Limb (tissue), 2 donors: ENCODE results near the gene UBE2S.
"Not testable (repeated sequence)": the region's sequence is repeated elsewhere in the genome, so short reads cannot be mapped to it uniquely, and the experiment has no call there.

ENCODE experiments used
- DNase-seq, 2 donors: peaks; one replicate each; pipeline ENCODE4 v3.0.0-alpha.2; 2016; ENCODE audit errors: extremely low spot score in 2 of 2

UBE2S gene

DNA sequence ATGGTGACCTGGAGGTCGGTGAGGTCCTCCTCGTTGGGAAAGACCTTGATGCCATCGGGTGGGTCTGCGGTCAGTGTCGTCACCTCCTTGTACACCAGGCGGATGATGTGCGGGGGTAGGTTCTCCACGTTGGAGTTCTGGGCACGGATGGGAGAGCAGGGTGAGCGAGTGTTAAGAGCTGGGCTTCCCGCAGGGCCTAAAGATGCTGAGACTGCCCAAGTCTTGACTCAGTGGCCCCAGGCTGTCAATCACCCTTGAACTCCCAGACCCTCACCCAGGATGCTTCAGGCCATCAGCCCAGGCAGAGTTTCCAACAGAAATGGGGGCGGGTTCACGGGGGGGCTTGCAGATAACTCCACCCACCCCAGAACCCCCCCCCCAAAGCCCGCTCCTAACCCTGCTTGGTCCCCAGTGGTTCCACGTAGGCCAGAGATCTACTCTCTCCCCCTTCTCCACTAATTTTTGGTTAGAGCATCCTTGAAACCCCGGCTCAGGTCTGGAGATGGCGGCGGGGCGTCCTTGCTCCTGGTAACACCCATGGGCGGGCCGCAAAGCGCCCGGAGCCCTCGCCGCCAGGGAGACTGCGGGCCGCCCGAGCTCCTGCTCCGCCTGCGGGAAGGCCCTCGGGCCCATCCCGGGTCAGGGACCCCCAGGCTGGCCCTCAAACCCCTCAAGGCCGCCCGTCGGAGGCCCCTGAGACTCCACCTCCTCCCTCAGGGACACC, 600 bp downstream of the UBE2S start:
- DNase-seq = no peak

DNA sequence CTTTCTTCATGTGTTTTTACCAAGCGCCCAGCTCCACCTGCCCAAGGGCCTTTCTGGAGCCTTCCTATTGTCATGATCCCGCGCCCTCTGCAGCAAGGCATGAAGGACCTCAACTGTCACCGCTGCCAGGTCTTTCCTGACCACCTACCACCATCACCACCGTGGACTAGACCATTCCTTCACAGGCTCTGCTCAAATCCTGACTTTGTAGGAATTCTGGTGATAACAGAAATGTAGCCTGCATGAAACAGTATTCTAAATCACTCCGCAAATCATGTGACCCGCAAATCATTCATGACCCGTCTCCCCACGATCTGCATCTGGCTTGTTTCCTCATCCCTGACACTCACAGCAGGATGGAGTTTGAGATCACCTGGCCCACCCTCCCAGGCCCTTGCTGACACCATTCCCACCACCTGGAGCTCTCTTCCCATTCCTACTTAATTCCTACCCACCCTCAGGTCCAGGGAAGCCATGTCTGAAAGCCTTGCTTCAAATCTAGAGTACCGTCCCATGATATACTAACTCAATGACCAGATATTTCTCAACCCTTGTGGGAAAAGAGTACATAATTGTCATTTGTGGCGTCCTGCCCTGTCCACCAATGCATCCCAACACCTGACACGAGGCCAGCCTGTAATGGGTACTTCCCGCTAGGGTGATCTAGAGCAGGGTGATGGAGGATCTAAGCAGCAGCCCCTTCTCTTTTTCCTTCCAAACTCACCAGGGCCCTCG, 1.3 kb downstream of the UBE2S start:
- no peak for DNase-seq

DNA sequence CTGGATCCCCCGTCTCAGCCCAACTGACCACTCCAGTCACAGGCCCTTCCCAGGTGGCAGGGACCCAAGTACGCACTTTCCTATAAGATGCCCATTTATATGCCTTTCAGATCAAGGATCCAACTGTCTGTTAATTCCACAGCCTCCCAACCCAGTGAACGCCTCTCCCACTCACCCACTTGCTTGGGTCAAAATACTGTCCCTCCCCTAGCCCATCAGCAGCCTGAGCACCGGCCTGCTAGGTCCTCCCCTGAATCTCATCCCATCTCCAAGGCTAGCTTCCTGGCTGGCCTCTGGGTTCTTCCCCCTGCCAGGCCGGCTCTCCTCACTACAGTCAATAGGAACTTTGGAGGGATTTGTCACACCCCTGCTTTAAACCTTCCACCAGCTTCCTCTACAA, 1.9 kb downstream of the UBE2S start:
- DNase-seq = no peak

DNA sequence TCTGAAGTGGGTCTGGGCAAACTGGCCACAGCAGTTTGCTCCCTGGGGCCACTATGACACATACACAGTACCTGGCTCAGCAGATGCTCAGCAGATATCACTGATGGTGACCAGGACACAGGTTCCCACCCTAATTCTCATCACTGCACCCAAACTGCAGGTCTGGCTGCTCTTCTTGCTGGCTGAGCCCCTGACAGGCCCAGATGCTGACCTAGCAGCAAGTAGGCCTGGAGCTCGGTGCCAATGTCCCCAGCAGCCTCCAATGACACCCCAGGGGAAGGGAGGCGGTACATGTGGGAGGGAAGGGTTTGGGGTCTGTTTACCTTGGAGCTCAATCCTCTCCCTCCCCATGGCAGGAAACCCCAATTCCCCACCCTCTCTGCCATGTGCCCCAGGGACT, 5.1 kb downstream of the UBE2S start:
- DNase-seq = no peak

DNA sequence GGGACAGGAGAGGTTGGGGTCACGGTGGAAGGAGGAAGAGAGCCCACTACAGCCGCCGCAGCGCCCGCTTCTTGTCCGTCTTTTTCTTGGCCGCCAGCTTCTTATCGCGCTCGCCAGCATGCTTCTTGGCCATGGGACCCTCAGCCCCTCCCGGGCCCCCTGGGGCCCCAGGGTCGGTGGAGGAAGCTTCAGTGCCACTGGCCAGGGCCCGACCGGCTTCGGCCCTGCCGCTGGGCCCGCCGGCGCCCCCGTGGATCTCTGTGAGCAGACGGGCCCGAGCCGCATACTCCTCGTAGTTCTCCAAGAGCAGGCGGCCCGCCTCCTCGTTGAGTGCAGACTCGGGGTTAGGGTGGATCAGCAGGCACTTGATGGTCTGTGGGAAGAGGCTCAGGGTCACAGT, 6.2 kb downstream of the UBE2S start:
- not testable (repeated sequence) for DNase-seq

DNA sequence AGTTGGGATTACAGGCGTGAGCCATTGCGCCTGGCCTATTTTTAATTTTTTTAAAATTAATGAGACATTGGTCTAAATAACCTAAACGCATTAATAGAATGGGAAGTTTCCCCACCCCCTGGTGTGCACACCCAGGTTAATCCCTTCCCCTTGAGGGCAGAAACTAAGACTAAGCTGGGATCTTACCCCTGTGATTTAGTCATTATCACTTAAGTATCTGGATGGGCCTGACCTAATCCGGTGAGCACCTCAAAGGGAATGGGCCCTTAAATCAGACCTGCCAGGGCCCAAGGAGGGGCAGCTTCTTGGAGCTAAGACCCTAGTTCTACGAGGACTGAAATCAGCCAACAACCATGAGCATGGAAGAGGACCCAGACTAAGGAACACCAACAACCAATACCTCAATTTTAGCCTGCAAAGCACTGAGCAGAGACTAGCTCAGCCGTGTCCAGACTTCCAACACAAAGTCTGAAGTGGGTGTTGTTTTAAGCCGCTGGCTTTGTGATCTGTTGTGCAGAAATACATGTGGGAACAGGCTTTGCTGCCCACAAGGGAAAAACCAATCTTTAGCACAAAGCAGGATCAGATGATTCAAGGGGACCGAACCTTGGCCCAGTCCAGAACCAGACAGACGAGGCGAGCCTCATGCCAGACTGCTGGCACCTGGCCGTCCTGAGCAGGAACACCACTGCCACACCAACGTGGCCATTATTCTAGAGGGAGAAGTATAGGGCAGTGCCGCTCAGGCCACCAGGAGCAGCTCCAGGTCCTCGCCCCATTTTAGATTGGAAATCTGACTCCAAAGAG, 7.1 kb downstream of the UBE2S start:
- DNase-seq = no peak

DNA sequence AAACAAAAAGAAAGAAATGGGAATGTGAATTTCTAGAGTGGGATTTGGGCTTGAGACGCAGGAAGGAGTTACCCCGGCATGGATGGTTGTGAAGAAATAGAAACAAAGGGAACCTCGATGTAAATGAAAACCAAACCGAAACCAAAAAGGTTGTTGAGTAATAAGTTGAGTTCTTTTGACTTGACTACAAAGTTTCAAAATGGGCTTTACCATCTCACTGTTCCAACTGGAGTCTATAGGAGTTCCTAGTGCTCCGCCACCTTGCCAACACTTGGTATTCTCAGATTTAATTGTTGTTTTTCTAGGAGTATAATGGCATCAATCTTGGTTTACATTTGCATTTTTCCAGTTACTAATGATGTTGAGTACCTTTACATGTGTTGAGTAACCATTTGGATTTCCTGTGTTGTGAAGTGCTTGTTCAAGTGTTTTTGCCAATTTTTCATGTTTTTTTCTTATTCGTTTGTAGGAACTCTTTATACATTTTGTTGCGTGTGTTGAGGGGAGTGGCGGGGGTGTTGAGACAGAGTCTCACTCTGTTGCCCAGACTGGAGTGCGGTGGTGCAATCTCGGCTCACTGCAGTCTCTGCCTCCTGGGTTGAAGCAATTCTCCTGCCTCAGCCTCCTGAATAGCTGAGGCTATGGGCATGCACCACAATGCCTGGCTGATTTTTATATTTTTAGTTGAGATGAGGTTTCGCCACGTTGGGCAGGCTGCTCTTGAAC, 9.2 kb downstream of the UBE2S start:
- no peak for DNase-seq

DNA sequence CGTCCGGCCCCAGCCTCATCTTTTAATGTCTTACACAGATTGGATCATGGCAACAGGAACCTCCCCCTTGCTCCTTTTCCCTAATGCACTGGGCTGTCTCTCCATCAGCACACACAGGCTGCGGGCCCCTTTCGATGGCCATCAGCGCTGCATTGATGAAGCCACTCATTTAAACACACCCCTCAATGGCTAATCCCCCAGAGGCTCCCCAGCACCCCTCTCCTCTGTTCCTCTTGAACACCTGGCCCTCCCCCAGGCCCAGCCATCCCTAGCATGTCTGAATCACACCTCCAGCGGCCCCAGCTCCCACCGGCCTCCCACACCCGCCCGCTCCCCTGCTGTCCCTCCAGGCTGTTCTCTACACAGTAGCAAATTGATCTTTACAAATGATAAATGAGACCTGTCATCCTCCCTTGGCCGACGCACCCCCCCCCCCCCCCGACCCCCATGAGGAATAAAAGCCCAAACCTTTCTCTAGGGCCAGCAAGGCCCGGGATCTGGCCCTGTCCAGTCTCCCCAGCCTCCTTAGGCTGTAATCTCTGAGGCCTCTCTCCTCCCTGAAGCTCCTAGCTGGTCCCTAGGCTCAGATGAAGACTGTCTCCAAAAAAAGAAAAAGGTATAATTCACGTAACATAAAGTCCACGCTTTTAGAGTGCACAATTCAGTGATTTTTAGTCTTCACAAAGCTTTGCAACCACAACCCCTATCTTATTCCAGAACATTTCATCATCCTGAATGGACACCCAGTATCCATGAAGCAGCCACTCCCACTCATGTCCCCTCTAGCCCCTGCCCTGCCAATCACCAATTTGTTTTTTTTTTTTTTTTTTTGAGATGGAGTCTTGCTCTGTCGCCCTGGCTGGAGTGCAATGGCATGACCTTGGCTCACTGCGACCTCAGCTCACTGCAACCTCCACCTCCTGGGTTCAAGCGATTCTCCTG, 14.5 kb downstream of the UBE2S start:
- no peak for DNase-seq

DNA sequence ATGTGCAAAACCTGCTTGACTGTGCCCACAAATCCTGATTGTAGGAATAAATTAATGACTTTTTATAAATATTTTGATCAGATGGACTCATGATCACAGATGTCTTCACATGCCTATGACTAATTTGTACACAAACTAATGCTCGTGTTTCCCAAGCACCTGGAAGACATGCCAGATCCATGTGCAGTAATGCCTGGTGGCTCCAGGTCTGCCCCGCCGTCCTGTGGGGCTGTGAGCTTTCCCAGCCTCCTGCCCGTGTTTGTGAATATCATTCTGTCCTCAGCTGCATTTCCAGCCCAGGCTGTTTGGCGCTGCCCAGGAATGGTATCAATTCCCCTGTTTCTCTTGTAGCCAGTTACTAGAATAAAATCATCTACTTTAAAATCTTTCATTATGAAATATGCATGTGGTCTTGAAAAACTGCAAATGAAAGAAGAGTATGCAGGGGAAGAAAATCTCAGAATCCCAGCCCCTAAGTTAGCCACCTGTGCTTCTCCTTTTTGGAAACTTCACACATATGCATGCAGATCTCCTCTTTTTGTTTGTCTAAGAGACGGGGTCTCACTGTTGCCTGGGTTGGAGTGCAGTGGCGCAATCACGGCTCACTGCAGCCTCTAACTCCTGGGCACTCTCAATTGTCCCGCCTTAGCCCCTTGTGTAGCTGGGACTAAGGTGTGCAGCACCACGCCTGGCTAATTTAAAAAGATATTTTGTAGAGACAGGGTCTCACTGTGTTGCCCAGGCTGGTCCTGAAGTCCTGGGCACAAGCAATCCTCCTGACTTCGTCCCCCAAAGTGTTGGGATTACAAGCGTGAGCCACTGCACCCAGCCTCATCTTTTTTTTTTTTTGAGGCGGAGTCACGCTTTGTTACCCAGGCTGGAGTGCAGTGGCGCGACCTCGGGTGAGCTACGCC, 15.6 kb downstream of the UBE2S start:
- no peak for DNase-seq

DNA sequence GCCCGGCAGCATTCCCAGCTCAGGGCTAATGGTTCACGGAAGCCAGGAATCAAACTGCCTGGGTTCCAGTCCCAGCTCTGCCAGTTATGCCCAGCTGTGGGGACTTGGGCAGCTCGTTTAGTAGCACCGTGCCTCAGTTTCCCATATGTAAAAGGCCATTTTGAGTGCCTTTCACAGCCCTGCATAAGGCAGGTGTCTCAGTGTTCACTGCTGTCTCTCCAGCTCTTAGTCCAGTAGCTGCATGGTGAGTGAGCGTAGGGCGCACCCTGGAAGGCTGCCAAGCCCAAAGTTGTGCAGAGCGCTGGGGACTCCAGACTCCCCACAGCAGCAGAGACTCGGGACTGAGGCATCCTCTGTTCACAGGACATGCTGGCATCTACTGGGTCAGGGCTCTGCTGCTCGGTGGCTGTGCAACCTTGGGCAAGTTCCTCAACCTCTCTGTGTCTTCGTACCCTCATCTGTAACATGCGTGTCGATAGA, 16.4 kb downstream of the UBE2S start:
- DNase-seq = no peak

DNA sequence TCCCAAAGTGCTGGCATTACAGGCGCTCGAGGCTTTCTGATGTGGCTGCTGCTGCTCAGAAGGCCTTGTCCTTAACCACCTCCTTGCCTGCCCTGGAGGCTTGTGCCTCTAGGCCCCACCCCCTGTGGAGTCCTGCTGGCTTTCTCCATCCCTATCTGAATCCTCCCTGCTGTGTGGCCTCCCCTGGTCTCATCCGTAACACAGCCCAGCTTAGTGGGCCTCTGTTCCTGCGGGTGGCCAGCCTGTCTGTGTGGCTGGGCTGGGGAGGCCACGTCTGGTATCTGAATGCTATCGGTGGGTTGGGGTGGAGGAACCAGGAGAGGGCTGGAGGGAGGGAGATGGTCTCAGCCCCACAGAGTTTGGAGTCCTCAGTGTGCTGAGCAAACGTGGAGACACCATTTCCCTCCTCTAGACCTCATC, 17.1 kb downstream of the UBE2S start:
- no peak for DNase-seq

DNA sequence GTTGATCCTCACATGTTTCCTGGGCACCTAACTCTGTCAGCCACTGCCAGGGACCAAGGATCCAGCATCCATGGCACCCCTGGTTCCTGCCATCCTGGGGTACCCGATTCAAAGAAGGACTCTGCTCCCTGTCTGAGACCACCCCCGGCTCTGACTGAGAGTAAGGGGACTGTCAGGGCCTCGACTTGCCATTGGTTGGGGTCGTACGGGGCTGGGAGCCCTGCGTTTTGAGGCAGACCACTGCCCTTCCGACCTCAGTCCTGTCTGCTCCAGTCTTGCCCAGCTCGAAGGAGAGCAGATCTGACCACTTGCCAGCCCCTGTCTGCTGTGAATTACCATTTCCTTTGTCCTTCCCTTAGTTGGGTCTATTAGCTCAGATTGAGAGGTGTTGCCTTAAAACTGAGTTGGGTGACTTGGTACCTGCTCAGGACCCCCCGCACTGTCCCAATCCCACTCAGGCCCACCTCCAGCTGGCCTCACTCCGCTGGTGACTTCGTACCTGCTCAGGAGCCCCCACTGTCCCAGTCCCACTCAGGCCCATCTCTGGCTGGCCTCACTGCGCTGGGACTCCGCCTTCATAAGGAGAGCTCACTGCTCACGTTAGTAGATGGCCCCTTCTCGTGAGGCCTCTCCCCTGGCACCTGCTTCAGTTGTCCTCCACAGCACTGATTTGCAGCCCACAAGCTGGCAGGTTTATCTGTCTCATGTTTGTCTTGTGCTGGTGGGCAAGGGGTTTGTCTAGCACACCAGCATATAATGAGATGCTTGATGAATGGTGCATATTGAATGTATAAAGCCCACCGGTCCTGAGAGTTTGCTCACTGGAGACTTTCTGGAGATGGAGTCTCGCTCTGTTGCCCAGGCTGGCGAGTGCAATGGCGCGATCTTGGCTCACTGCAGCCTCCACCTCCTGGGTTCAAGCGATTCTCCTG, 17.9 kb downstream of the UBE2S start:
- DNase-seq = no peak

DNA sequence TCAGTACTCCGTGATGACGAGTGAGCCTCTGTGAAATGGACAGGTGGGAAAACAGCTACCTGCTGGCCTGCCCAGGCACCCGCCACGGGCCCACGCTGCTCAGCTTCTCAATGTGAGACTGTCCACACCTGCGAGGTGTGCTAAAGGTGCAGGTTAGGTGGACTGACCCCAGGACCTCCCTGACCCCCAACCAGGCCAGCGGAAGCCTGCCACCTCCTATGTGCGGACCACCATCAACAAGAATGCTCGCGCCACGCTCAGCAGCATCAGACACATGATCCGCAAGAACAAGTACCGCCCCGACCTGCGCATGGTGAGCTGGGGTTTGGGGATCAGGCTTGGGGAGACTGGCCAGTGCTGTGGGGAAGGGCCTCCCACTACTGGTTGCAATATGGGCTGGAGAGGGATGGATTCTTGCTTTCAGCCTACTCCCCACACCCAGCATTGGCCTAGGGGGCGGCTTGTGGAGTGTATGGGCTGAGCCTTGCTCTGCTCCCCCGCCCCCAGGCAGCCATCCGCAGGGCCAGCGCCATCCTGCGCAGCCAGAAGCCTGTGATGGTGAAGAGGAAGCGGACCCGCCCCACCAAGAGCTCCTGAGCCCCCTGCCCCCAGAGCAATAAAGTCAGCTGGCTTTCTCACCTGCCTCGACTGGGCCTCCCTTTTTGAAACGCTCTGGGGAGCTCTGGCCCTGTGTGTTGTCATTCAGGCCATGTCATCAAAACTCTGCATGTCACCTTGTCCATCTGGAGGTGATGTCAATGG, 19.7 kb downstream of the UBE2S start:
- DNase-seq = no peak

DNA sequence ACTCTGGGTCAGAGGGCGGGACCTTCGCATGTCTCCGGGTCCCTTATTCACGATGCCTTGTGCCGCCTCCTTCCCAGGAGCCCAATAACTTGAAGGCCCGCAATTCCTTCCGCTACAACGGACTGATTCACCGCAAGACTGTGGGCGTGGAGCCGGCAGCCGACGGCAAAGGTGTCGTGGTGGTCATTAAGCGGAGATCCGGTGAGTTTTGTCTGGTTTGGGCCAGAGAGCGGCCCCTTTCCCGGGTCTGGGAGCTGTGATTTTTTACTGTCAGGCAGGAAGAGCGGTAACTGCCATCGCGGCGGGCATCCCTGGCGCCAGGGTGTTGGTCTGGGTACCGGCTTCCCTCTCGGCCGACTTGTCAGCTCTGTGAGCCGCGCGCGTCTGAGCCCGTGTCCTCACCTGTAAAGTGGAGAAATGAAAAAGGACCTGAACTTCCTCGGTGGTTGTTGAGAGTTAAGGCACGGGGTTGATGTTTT, 21.1 kb downstream of the UBE2S start:
- no peak for DNase-seq

DNA sequence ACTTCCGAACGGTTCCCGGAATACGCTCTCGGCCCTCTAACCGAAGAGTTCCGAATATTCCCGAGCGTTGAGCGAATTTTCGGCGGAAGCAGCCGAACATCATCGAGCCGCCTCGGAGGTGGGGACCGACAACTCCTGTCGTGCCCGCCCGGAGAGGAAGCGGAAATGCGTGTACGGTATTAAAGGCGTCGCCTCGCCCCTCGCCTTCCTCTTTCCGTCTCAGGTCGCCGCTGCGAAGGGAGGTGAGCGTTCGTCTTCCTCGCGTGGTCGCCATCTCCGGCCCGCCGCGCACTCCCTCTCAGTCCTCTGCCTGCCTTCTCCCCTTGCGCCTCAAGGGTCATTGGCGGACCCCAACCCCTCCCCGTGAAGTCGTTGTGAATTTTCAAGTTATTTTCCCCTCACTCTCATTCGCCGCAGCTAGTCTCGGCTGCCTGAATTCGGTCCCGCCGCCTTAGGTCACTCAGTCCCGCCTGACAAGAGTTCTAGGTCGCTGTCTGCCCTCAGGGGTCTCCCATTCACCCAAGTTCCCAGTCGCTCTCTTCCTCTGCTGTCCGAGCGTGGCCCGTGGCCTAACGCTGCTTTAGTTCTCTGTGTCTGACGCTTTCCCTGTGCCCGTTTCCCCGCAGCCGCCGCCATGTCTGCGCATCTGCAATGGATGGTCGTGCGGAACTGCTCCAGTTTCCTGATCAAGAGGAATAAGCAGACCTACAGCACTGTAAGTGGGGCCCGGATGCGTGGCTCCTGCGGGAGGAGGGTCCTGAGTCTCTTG, 21.7 kb downstream of the UBE2S start, which contains the start of gene RPL28:
Gene RPL28 (plus strand): TSS at position 209 of the 769 bp plus-strand sequence. CDS start 426 bp downstream, at position 635.
- DNase-seq = peak; percentile 98 to 99
